ENCODE results near the gene GLG1.
"Not testable (repeated sequence)": the region's sequence is repeated elsewhere in the genome, so short reads cannot be mapped to it uniquely, and the experiment has no call there.

Gene GLG1

GRCh38 chr16:74524117-74524516, 82.8 kb downstream of the GLG1 start:
- DNase-seq = no peak

- DNase-seq = not testable (repeated sequence)
These were observed 83.2 kb downstream of the GLG1 start for GRCh38 chr16:74523706-74524105.

GRCh38 chr16:74522160-74522559, 84.8 kb downstream of the GLG1 start:
- no peak for DNase-seq

- DNase-seq = no peak
These were observed 85.2 kb downstream of the GLG1 start for GRCh38 chr16:74521691-74522090.

- DNase-seq = not testable (repeated sequence)
These were observed 88.0 kb downstream of the GLG1 start for GRCh38 chr16:74518934-74519333.

GRCh38 chr16:74511961-74512360, 95.0 kb downstream of the GLG1 start:
- no peak for DNase-seq

- DNase-seq = no peak
These were observed 101.9 kb downstream of the GLG1 start for GRCh38 chr16:74505011-74505410.

- DNase-seq = no peak
These were observed 103.5 kb downstream of the GLG1 start for GRCh38 chr16:74503412-74503811.

- no peak for DNase-seq
These were observed 105.1 kb downstream of the GLG1 start for GRCh38 chr16:74501484-74502478.

GRCh38 chr16:74500907-74501306, 106.0 kb downstream of the GLG1 start:
- DNase-seq = no peak

- no peak for DNase-seq
These were observed 107.8 kb downstream of the GLG1 start for GRCh38 chr16:74499114-74499513.

- DNase-seq = no peak
These were observed 109.2 kb downstream of the GLG1 start for GRCh38 chr16:74497761-74498160.

GRCh38 chr16:74496054-74496453, 110.9 kb downstream of the GLG1 start:
- no peak for DNase-seq

GRCh38 chr16:74492976-74493375, 113.9 kb downstream of the GLG1 start:
- DNase-seq = no peak

GRCh38 chr16:74487634-74488495, 119.0 kb downstream of the GLG1 start:
- DNase-seq = no peak

GRCh38 chr16:74485916-74486315, 121.0 kb downstream of the GLG1 start:
- DNase-seq = no peak

GRCh38 chr16:74480150-74481029, 126.5 kb downstream of the GLG1 start:
- no peak for DNase-seq

- DNase-seq = no peak
These were observed 129.7 kb downstream of the GLG1 start for GRCh38 chr16:74477226-74477625.

GRCh38 chr16:74474416-74474815, 132.5 kb downstream of the GLG1 start:
- DNase-seq = no peak

GRCh38 chr16:74472540-74472939, 134.4 kb downstream of the GLG1 start:
- DNase-seq = no peak

GRCh38 chr16:74472010-74472409, 134.9 kb downstream of the GLG1 start:
- no peak for DNase-seq

- DNase-seq = no peak
These were observed 136.9 kb downstream of the GLG1 start for GRCh38 chr16:74469946-74470478.
